GM12878 (cell line): ENCODE data around the gene GALNTL6. TPM values are rescaled to one million over a fixed set of nuclear protein-coding genes. Genes with fewer than 3 reads are reported as not detected.

ENCODE experiments used
- ATAC-seq: fragments of 200-7000 bp; cut with Tn5 transposase; 3 replicates; pipeline ENCODE4 v1.9.1; 2020; ENCODE audit warnings: mild to moderate bottlenecking, moderate library complexity
- BruUV-seq: library from RNA; stranded (reverse); fragments of 400-500 nt; replicated peaks from 2 replicates; lab custom pipeline; 2021; lab: Mats Ljungman, UMichigan
- CTCF ChIA-PET: fragments of 300-600 bp; sonication (Branson Sonifier 250); formaldehyde crosslinking; extraction: SDS; loops from one replicate; lab custom pipeline; 2021; ENCODE audit warnings: inconsistent platforms; lab: Yijun Ruan, JAX
- POLR2A ChIA-PET: fragments of 350-600 bp; formaldehyde crosslinking; extraction: SDS; loops from one replicate; lab custom pipeline; 2021; ENCODE audit warnings: inconsistent platforms; lab: Charles Lee
- RAD21 ChIA-PET: fragments of 300-600 bp; sonication (Branson Sonifier 250); formaldehyde crosslinking; loops from one replicate; lab custom pipeline; 2023; ENCODE audit warnings: antibody characterized with exemption; ENCODE audit not compliant: unreplicated experiment; lab: Charles Lee
- SMC1A ChIA-PET: fragments of 300-600 bp; sonication (Branson Sonifier 250); formaldehyde crosslinking; loops from one replicate; lab custom pipeline; 2023; ENCODE audit not compliant: unreplicated experiment, uncharacterized antibody; lab: Charles Lee
- DNase-seq: peaks from one replicate; pipeline ENCODE4 v3.0.0-alpha.2; 2011; ENCODE audit warnings: low read depth, low spot score
- FAIRE-seq: peaks from 3 replicates; lab custom pipeline; 2011; peaks lifted over from hg19 to GRCh38; lab: Jason Lieb, UNC
- H2AFZ ChIP-seq: 2 replicates; pipeline ENCODE4 v1.6.0; 2011; ENCODE audit warnings: low read depth, low read length, control low read depth; ENCODE audit not compliant: control insufficient read depth
- H3K27ac ChIP-seq: 2 replicates; pipeline ENCODE4 v1.5.1; 2011; ENCODE audit warnings: control low read depth; ENCODE audit not compliant: control insufficient read depth, insufficient read depth
- H3K27me3 ChIP-seq, 2 experiments: replicated peaks in 1 of 2; 2 replicates each; pipeline versions ENCODE4 v1.6.0 to v1.6.1; 2011; ENCODE audit warnings: low read length in 1 of 2; ENCODE audit not compliant: control insufficient read depth in 2 of 2, insufficient read depth in 2 of 2
- H3K36me3 ChIP-seq, 2 experiments: 2 replicates each; pipeline ENCODE4 v1.5.1; 2011; ENCODE audit warnings: low read length in 1 of 2; ENCODE audit not compliant: control insufficient read depth in 2 of 2, insufficient read depth in 2 of 2
- H3K4me1 ChIP-seq: 2 replicates; pipeline ENCODE4 v1.6.1; 2011; ENCODE audit warnings: mild to moderate bottlenecking, low read length, moderate library complexity, mixed read lengths; ENCODE audit not compliant: control insufficient read depth, insufficient read depth
- H3K4me2 ChIP-seq: 2 replicates; pipeline ENCODE4 v1.6.0; 2011; ENCODE audit warnings: control low read depth; ENCODE audit not compliant: control insufficient read depth, insufficient read depth
- H3K4me3 ChIP-seq: fragments of 200-600 bp; sonication (generic); 2 replicates; pipeline ENCODE4 v1.5.1; 2016
- H3K79me2 ChIP-seq: 2 replicates; pipeline ENCODE4 v1.6.0; 2011; ENCODE audit warnings: low read length; ENCODE audit not compliant: control insufficient read depth, insufficient read depth
- H3K9ac ChIP-seq: 2 replicates; pipeline ENCODE4 v1.8.0; 2011; ENCODE audit warnings: low read length, control low read depth, mixed read lengths; ENCODE audit not compliant: control insufficient read depth, insufficient read depth
- H3K9me3 ChIP-seq: replicated peaks from 3 replicates; pipeline ENCODE4 v1.5.1; 2011; ENCODE audit warnings: mild to moderate bottlenecking, low read length; ENCODE audit not compliant: control insufficient read depth, insufficient read depth
- H4K20me1 ChIP-seq: 2 replicates; pipeline ENCODE4 v1.6.0; 2011; ENCODE audit not compliant: control insufficient read depth, insufficient read depth
- ATF3 ChIP-seq: IDR thresholded peaks from 2 replicates; pipeline ENCODE4 v1.6.1; 2011; ENCODE audit warnings: low read depth, mild to moderate bottlenecking, low read length, moderate library complexity, borderline replicate concordance; ENCODE audit errors: extremely low read depth
- BCL11A ChIP-seq: IDR thresholded peaks from 2 replicates; pipeline ENCODE4 v1.6.1; 2011; ENCODE audit warnings: low read depth, low read length
- ETV6 ChIP-seq, 2 experiments: fragments of 450-650 bp in 1 of 2; IDR thresholded peaks in 1 of 2; conservative IDR thresholded peaks in 1 of 2; 2 replicates each; pipeline ENCODE4 v1.6.1; 2014; ENCODE audit warnings: antibody characterized with exemption in 1 of 2, borderline replicate concordance in 1 of 2, low read depth in 1 of 2, mild to moderate bottlenecking in 1 of 2, moderate library complexity in 1 of 2
- HSF1 ChIP-seq: fragments of 150-350 bp; IDR thresholded peaks from 2 replicates; pipeline ENCODE4 v1.6.1; 2014; ENCODE audit warnings: mild to moderate bottlenecking, low read depth, low read length
- POLR2A ChIP-seq: IDR thresholded peaks from 2 replicates; pipeline ENCODE4 v1.6.1; 2011; ENCODE audit warnings: low read depth, mild to moderate bottlenecking, low read length
- WGBS: methylation state at CpG from one replicate; pipeline ENCODE4 v1.1.6; 2016; ENCODE audit warnings: low lambda C conversion rate; ENCODE audit not compliant: insufficient replicate concordance, insufficient coverage; ENCODE audit errors: missing lambda C conversion rate; 5-methylcytosine and 5-hydroxymethylcytosine counted together
- in situ Hi-C: fragments of 300-500 bp; cut with MboI; formaldehyde crosslinking; loops from 9 replicates; pipeline ENCODE4 v1.14.3; 2018; ENCODE audit warnings: mixed read lengths
- intact Hi-C: fragments of 100-400 bp; cut with micrococcal nuclease; formaldehyde crosslinking; loops from one replicate; pipeline ENCODE4 v1.14.2; 2022; ENCODE audit not compliant: unreplicated experiment
- polyA plus RNA-seq, 11 experiments: library from polyadenylated mRNA; depleted of rRNA in 4 of 11; unstranded in 6 of 11; stranded (reverse) in 5 of 11; fragments of >200 nt; fragmentation: Nextera tagmentation in 4 of 11; fragmentation: Illumina TruSeq in 1 of 11; extraction: Ambion mirVana in 4 of 11; extraction: Trizol in 1 of 11; gene quantifications; 1 replicate in 1 of 11; 2 replicates in 10 of 11; pipeline versions ENCODE4 v1.2.1 to v1.2.3, GENCODE V29; 2011 to 2016; ENCODE audit warnings: inconsistent platforms in 2 of 11, missing spikeins in 2 of 11, low read depth in 1 of 11
- total RNA-seq, 4 experiments: library from RNA; depleted of rRNA in 3 of 4; stranded (reverse); fragments of >200 nt in 3 of 4; fragmentation: Illumina TruSeq in 1 of 4; extraction: Trizol in 1 of 4; gene quantifications; 2 replicates each; pipeline versions ENCODE4 v1.2.1 to v1.2.3, GENCODE V29; 2013 to 2021

The GALNTL6 gene
- total and polyA plus RNA-seq, 10 of the 15 experiments (the other 5 are each of a cell fraction or from before 2014, with no cell fraction given): 0.01 to 0.29 TPM; not detected in 8

GRCh38 chr4:172555725-172556124 is 742.5 kb downstream of the GALNTL6 start (continued):
- TF ChIP-seq ATF3: no peak
- TF ChIP-seq, all 136 proteins: peak for 0

DNA sequence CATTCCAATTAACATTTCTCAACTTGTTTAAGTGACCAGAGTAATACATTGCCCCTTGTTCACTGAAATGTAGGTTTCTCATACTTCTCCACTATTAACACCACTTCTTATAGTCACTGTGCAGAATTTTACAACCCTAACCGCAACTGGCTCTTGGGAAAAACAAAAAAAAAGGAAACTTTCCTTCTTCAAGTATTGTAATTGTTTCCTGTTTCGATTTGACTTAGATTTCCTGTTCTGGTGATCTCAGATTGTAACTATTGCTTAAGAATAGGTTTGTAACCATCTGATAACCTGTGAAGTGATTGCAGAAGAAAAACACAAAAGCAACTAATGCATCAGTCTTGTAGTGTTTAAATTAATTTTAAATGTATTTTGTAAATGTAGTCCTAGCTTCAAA is 760.7 kb downstream of the GALNTL6 start:
- TF ChIP-seq ETV6 (conservative IDR thresholded peaks at IDR 0.05 in 1 of 2, IDR thresholded peaks at IDR 0.05 in 1 of 2; ENCODE audit: borderline replicate concordance in 1 of 2, low read depth in 1 of 2) (peak in 1 of 2 experiments; percentile 49; a peak in 1 of 4 replicates), POLR2A (no peak)
- Histone ChIP-seq H4K20me1 (no peaks in the 10 kb centered on the region), H3K27ac (no peak overlapping the region), H3K27me3 (no peaks in the 10 kb centered on the region; a peak in 1 of 4 replicates), H3K79me2 (no peaks in the 10 kb centered on the region), H3K9me3 (no peaks in the 10 kb centered on the region), H3K9ac (no peak overlapping the region), H3K4me2 (no peak overlapping the region), H2AFZ (no peak overlapping the region), H3K4me3 (no peak overlapping the region), H3K36me3 (no peaks in the 10 kb centered on the region), H3K4me1 (no peaks in the 10 kb centered on the region)
- DNase-seq (no peak), ATAC-seq (no peak), FAIRE-seq (no peak)
- 0% methylated on average over 2 of the region's 2 CpGs for WGBS
- SMC1A ChIA-PET: no interaction called here
- BruUV-seq: no TSS peak
- CTCF ChIA-PET: no interaction called here
- RAD21 ChIA-PET: no interaction called here
- POLR2A ChIA-PET: no interaction called here
- in situ Hi-C loops: no loop called here
- intact Hi-C loops: no loop called here

GRCh38 chr4:172578712-172579111 is 765.5 kb downstream of the GALNTL6 start:
- in situ Hi-C loops: no loop called here
- no TSS peak for BruUV-seq
- SMC1A ChIA-PET: interaction anchor here (1.2 to 1.7 kb wide), 2 partner anchors 14 to 15 kb away, joined by 3 to 4 read pairs; no protein-coding TSS in a partner anchor

More at GRCh38 chr4:172578712-172579111, 765.5 kb downstream of the GALNTL6 start:
- ChIA-PET RAD21 (no interaction called here), CTCF (no interaction called here), POLR2A (no interaction called here)
- no peak for ATAC-seq
- no peak for DNase-seq
- H3K9me3 ChIP-seq: no peaks in the 10 kb centered on the region
- H3K27me3 ChIP-seq: no peaks in the 10 kb centered on the region; a peak in 1 of 4 replicates
- intact Hi-C loops: no loop called here
- H4K20me1 ChIP-seq: no peaks in the 10 kb centered on the region
- TF ChIP-seq HSF1 (no peak), BCL11A (no peak)
- H3K4me3 ChIP-seq: no peak overlapping the region
- H3K36me3 ChIP-seq: no peaks in the 10 kb centered on the region
- FAIRE-seq: no peak
- no peaks in the 10 kb centered on the region for H3K79me2 ChIP-seq
- 15% methylated on average over 3 of the region's 3 CpGs for WGBS
- H3K4me1 ChIP-seq: no peaks in the 10 kb centered on the region
- no peak overlapping the region for H3K9ac ChIP-seq
- no peak overlapping the region for H3K4me2 ChIP-seq
- H3K27ac ChIP-seq: no peak overlapping the region
- no peak overlapping the region for H2AFZ ChIP-seq
